HEK293 (cell line): ENCODE data around the gene PTPRN2.
"Not testable (repeated sequence)": the region's sequence is repeated elsewhere in the genome, so short reads cannot be mapped to it uniquely, and the experiment has no call there.

ENCODE experiments used
- CTCF ChIA-PET: fragments of 350-600 bp; formaldehyde crosslinking; extraction: SDS; loops from one replicate; lab custom pipeline; 2021; ENCODE audit warnings: antibody characterized with exemption; lab: Yijun Ruan, JAX
- POLR2A ChIA-PET: fragments of 300-600 bp; formaldehyde crosslinking; extraction: SDS; loops from one replicate; lab custom pipeline; 2020; ENCODE audit warnings: antibody characterized with exemption, inconsistent platforms; lab: Yijun Ruan, JAX
- H3K27ac ChIP-seq: fragments of 200-500 bp; sonication (Bioruptor generic); 2 replicates; pipeline ENCODE4 v1.5.1; 2014; ENCODE audit warnings: low read depth, low read length, control low read depth, inconsistent platforms; ENCODE audit errors: extremely low read depth
- H3K36me3 ChIP-seq, 2 experiments: fragments of 200-500 bp in 1 of 2; sonication (Bioruptor generic) in 1 of 2; 1 replicate in 1 of 2; 2 replicates in 1 of 2; pipeline ENCODE4 v1.5.1; 2014 to 2017; ENCODE audit warnings: inconsistent platforms in 2 of 2, low read length in 2 of 2; ENCODE audit not compliant: control insufficient read depth in 2 of 2, insufficient read depth in 1 of 2
- H3K4me1 ChIP-seq: fragments of 200-500 bp; sonication (Bioruptor generic); 2 replicates; pipeline ENCODE4 v1.5.1; 2014; ENCODE audit warnings: mild to moderate bottlenecking, low read length, inconsistent platforms; ENCODE audit not compliant: control insufficient read depth, insufficient read depth
- H3K4me3 ChIP-seq: 2 replicates; pipeline ENCODE4 v1.5.1; 2011; ENCODE audit warnings: low read depth, mild to moderate bottlenecking, control low read depth, low read length, moderate library complexity
- H3K9me3 ChIP-seq: fragments of 200-500 bp; sonication (Bioruptor generic); 2 replicates; pipeline ENCODE4 v1.5.1; 2014; ENCODE audit warnings: low read depth, low read length, inconsistent platforms; ENCODE audit not compliant: control insufficient read depth, insufficient read depth
- AEBP2 ChIP-seq: fragments of 450-650 bp; formaldehyde crosslinking; IDR thresholded peaks from 2 replicates; pipeline ENCODE4 v1.5.1; 2016; ENCODE audit warnings: missing biosample characterization, missing genetic modification characterization, borderline replicate concordance
- PATZ1 ChIP-seq: fragments of 450-650 bp; formaldehyde crosslinking; IDR thresholded peaks from 2 replicates; pipeline ENCODE4 v1.5.1; 2016; ENCODE audit warnings: missing biosample characterization, missing genetic modification characterization
- SETDB1 ChIP-seq: IDR thresholded peaks from one replicate; pipeline ENCODE4 v1.6.1; 2017; ENCODE audit warnings: mild to moderate bottlenecking, low read length, moderate library complexity, mixed read lengths; ENCODE audit not compliant: insufficient read length
- SP7 ChIP-seq: fragments of 450-650 bp; formaldehyde crosslinking; IDR thresholded peaks from 2 replicates; pipeline ENCODE4 v1.5.1; 2016; ENCODE audit warnings: missing biosample characterization, missing genetic modification characterization
- TRIM28 ChIP-seq: IDR thresholded peaks from 2 replicates; pipeline ENCODE4 v1.6.1; 2011; ENCODE audit warnings: low read length, control low read depth, borderline replicate concordance
- ZBTB8A ChIP-seq: fragments of 450-650 bp; formaldehyde crosslinking; IDR thresholded peaks from 2 replicates; pipeline ENCODE4 v1.5.1; 2016; ENCODE audit warnings: missing biosample characterization, missing genetic modification characterization
- ZFP37 ChIP-seq: fragments of 450-650 bp; formaldehyde crosslinking; IDR thresholded peaks from 2 replicates; pipeline ENCODE4 v1.5.1; 2016; ENCODE audit warnings: missing biosample characterization, missing genetic modification characterization
- ZNF239 ChIP-seq: fragments of 450-650 bp; formaldehyde crosslinking; IDR thresholded peaks from 2 replicates; pipeline ENCODE4 v1.5.1; 2016; ENCODE audit warnings: missing biosample characterization, missing genetic modification characterization
- ZNF37A ChIP-seq: fragments of 450-650 bp; IDR thresholded peaks from 2 replicates; pipeline ENCODE4 v1.5.1; 2018; ENCODE audit warnings: missing biosample characterization, missing genetic modification characterization
- ZNF404 ChIP-seq: fragments of 450-650 bp; formaldehyde crosslinking; IDR thresholded peaks from 2 replicates; pipeline ENCODE4 v1.5.1; 2017; ENCODE audit warnings: missing biosample characterization, missing genetic modification characterization
- ZNF518A ChIP-seq: fragments of 450-650 bp; formaldehyde crosslinking; conservative IDR thresholded peaks from 2 replicates; pipeline ENCODE4 v1.5.1; 2016; ENCODE audit warnings: low read depth, missing biosample characterization, missing genetic modification characterization
- ZNF521 ChIP-seq: fragments of 450-650 bp; formaldehyde crosslinking; IDR thresholded peaks from 2 replicates; pipeline ENCODE4 v1.5.1; 2017; ENCODE audit warnings: missing biosample characterization, mild to moderate bottlenecking, missing genetic modification characterization
- ZNF596 ChIP-seq: fragments of 450-650 bp; IDR thresholded peaks from 2 replicates; pipeline ENCODE4 v1.5.0; 2018; ENCODE audit warnings: missing biosample characterization, mild to moderate bottlenecking, missing genetic modification characterization, moderate library complexity
- ZNF626 ChIP-seq: fragments of 450-650 bp; sonication (Bioruptor Pico); formaldehyde crosslinking; IDR thresholded peaks from 2 replicates; pipeline ENCODE4 v1.5.1; 2018; ENCODE audit warnings: missing biosample characterization, missing genetic modification characterization, inconsistent platforms
- ZNF677 ChIP-seq: fragments of 450-650 bp; IDR thresholded peaks from 2 replicates; pipeline ENCODE4 v1.5.0; 2018; ENCODE audit warnings: missing biosample characterization, mild to moderate bottlenecking, missing genetic modification characterization, moderate library complexity
- ZNF768 ChIP-seq: fragments of 450-650 bp; formaldehyde crosslinking; IDR thresholded peaks from 2 replicates; pipeline ENCODE4 v1.5.1; 2018; ENCODE audit warnings: missing biosample characterization, mild to moderate bottlenecking, missing genetic modification characterization

Gene PTPRN2

GRCh38 chr7:157505646-157506045 lies 1082.0 kb downstream of the PTPRN2 start:
- no peak for TF ChIP-seq ZNF37A
- peak; percentile 77 for TF ChIP-seq TRIM28
- peak; percentile 73 for TF ChIP-seq SETDB1
- no peak overlapping the region for H3K27ac ChIP-seq
- ChIA-PET POLR2A (no interaction called here), CTCF (interaction anchor here (0.6 to 0.7 kb wide), 2 partner anchors 72 to 762 kb away, joined by 3 read pairs; no protein-coding TSS in a partner anchor)
- H3K36me3 ChIP-seq, result no peaks in the 10 kb centered on the region
- no peaks in the 10 kb centered on the region for H3K9me3 ChIP-seq
- no peaks in the 10 kb centered on the region for H3K4me1 ChIP-seq
- no peak overlapping the region for H3K4me3 ChIP-seq

- H3K27ac ChIP-seq, result no peak overlapping the region
- H3K9me3 ChIP-seq, result no peaks in the 10 kb centered on the region
- CTCF ChIA-PET, result no interaction called here
- H3K36me3 ChIP-seq, result no peaks in the 10 kb centered on the region
- H3K4me3 ChIP-seq, result no peak overlapping the region
- H3K4me1 ChIP-seq, result no peaks in the 10 kb centered on the region
- POLR2A ChIA-PET, result no interaction called here
- TF ChIP-seq ZNF626 (tag by site-specific recombination), result no peak
- TF ChIP-seq ZNF239 (tag by site-specific recombination), result no peak
- TF ChIP-seq ZNF521 (tag by site-specific recombination), result no peak
- TF ChIP-seq AEBP2 (tag by site-specific recombination), result no peak
- TF ChIP-seq ZNF518A (tag by site-specific recombination), result no peak
- no peak for TF ChIP-seq ZNF768 (tag by site-specific recombination)
- TF ChIP-seq ZNF404, result no peak
- TF ChIP-seq ZNF677, result no peak
Observed at GRCh38 chr7:157503229-157503628, 1084.4 kb downstream of the PTPRN2 start.

- Histone ChIP-seq H3K4me1 (no peaks in the 10 kb centered on the region), H3K36me3 (no peaks in the 10 kb centered on the region), H3K27ac (no peak overlapping the region), H3K9me3 (no peaks in the 10 kb centered on the region), H3K4me3 (no peak overlapping the region)
- POLR2A ChIA-PET, result no interaction called here
- CTCF ChIA-PET, result no interaction called here
- no peak for TF ChIP-seq ZBTB8A (tag by site-specific recombination)
- no peak for TF ChIP-seq SP7
- no peak for TF ChIP-seq ZNF596
- TF ChIP-seq, all 188 proteins: peak for 0
Observed at GRCh38 chr7:157502701-157503111, 1084.9 kb downstream of the PTPRN2 start.

- no peak for TF ChIP-seq PATZ1
- TF ChIP-seq ZFP37 (tag by site-specific recombination), result no peak
- CTCF ChIA-PET, result no interaction called here
- Histone ChIP-seq H3K4me1 (no peaks in the 10 kb centered on the region), H3K36me3 (no peaks in the 10 kb centered on the region), H3K27ac (no peak overlapping the region), H3K9me3 (no peaks in the 10 kb centered on the region), H3K4me3 (no peak overlapping the region)
- POLR2A ChIA-PET, result no interaction called here
Observed at GRCh38 chr7:157501581-157501980, 1086.0 kb downstream of the PTPRN2 start.

- H3K4me1 ChIP-seq, CTCF ChIA-PET, H3K9me3 ChIP-seq, H3K36me3 ChIP-seq, H3K4me3 ChIP-seq, POLR2A ChIA-PET, H3K27ac ChIP-seq: not testable (repeated sequence)
Observed at GRCh38 chr7:157500989-157501540, 1086.6 kb downstream of the PTPRN2 start.
